Hematopoietic multipotent progenitor cell treated with erythropoietin and hydrocortisone succinate and interleukin-3 and kit ligand, for 6 days (in vitro differentiated cells): ENCODE measurements around the gene GOLPH3.
"Not testable (repeated sequence)": the region's sequence is repeated elsewhere in the genome, so short reads cannot be mapped to it uniquely, and the experiment has no call there.

Experiments used
- DNase-seq: peaks from one replicate; pipeline ENCODE4 v3.0.0-alpha.2; 2015

GOLPH3 gene

GRCh38 chr5:32174011-32174870 lies at the start of gene GOLPH3:
Gene GOLPH3, minus strand, starts transcription at chr5:32174319. Its CDS starts 285 bp downstream, at chr5:32174034.
- DNase-seq = peak; percentile 95

GRCh38 chr5:32222723-32223470 lies 48.8 kb upstream of the GOLPH3 start:
- DNase-seq = no peak

- peak; percentile 70 for DNase-seq
Observed at GRCh38 chr5:32217886-32218396, 43.8 kb upstream of the GOLPH3 start.

DNA sequence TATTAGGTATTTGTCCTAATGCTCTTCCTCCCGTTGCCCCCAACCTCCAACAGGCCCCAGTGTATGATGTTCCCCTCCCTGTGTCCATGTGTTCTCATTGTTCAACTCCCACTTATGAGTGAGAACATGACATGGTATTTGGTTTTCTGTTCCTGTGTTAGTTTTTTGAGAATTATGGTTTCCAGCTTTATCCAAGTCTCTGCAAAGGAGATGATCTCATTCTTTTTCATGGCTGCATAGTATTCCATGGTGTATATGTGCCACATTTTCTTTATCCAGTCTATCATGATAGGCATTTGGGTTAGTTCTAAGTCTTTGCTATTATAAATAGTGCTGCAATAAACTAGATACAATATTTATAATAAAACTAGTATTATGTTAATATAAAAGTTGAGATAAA lies 40.2 kb upstream of the GOLPH3 start:
- DNase-seq = not testable (repeated sequence)

DNA sequence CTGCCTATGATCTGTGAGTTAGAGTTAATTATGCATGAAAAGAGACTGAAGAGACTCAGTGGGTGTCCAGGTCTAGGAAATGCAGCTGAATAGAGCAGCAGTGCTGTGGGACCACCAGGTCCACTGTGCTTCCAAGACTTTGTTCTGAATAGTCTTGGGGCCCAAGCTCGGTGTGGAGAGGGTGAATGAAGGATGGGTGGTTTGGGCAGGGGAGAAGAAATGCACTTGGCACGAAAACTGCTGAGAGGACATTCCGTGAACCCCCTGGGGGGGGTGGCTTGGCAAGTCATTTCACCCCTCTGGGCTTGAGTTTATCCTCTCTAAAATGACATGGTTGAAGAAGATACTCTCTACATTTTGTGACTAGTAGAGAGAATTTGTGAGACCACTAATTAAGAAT lies 36.0 kb upstream of the GOLPH3 start:
- no peak for DNase-seq

DNA sequence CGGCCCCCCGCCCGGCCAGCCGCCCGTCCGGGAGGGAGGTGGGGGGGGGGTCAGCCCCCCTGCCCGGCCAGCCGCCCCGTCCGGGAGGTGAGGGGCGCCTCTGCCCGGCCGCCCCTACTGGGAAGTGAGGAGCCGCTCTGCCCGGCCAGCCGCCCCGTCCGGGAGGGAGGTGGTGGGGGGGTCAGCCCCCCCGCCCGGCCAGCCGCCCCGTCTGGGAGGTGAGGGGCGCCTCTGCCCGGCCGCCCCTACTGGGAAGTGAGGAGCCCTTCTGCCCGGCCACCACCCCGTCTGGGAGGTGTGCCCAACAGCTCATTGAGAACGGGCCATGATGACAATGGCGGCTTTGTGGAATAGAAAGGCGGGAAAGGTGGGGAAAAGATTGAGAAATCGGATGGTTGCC lies 34.7 kb upstream of the GOLPH3 start:
- not testable (repeated sequence) for DNase-seq

DNA sequence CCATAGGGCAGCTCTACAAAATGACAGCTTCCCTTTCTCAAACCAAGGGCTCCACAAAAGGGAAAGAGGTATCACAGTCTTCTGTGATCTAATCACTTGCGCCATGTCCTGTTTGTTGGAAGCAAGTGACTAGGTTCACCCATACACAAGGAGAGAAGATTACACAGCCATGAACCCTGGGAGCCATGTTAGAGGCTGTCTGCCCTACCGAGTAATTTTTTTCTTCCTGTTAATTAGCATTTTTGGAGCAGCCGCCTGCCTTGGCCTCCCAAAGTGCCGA lies 33.2 kb upstream of the GOLPH3 start:
- no peak for DNase-seq

DNA sequence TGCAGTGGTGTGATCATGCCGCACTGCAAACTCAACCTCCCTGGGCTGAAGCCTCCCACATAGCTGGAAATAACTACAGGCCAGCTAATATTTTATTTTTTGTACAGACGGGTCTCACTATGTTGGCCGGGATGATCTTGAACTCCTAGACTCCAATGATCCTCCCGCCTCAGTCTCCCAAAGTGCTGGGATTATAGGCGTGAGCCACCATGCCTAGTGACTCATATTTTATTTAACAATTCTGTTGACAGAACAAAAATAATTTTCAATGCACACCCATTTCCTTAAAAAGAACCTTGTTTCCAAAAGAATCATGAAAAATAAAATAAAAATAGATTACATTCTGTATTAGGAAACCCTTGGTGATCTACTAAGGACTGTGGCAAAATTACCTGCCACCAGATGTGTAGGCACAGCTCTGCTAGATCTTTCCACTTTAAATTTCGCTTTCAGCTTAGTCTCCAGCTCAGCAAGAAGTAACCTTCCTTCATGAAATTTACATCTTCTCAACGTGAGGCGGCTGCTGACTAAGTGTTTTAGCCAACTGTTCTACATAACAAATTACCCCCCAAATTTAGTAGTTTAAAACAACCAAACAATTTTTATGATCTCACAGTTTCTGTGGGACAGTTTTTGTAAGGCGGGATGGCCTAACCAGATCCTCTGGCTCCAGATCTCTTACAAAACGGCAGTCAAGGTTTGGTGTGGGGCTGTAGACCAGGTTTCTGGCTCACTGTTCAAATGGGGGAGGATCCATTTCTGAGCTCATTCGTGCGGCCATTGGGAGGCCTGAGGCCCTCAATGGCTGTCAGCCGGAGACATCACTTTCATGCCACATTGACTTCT lies 32.6 kb upstream of the GOLPH3 start:
- no peak for DNase-seq

GRCh38 chr5:32206053-32206452 lies 31.9 kb upstream of the GOLPH3 start:
- no peak for DNase-seq

DNA sequence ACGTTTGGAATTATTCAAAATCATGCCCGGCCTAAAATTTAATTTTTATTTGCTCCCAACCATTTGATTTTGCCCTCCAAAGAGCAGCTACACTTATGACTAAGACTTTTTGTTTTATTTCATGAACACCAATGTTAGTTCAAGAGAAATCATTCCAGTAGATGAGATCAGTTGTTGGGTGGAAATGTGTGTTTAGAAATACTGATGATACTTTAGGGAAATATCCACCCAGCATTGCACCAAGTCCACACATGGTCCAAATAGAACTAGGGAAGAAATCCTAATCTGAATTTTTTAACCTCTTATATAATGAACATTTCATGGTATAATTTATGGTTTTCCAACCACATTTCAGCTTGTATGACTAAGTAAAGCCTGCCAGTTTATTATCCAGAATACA lies 28.3 kb upstream of the GOLPH3 start:
- DNase-seq = no peak

DNA sequence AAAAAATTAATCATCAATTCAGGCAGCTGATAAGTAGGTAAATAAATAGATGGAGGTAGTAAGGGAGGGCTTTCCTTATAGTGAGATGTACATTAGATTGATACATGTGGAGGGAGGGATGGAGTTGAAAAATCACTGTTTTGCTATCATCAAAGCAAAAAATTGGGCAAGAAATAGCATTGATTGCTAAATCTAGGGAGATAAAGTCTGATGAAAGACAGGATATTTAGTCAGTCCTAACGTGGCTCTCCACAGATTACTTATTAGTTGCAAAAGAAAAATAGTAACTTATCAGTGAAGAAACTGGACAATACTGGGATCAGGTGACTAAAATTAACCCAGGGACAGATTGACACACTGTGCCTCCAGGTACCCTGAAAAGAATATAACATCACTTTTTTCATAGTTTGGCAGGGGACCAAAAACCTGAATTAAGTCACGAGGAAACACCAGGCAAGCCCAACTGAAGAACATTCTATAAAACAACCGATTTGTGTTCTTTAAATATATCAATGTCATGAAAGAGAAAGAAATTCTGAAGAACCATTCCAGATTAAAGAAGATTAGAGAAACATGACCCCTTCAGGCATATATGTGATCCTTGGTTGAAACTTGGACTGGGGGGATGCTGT lies 27.1 kb upstream of the GOLPH3 start:
- DNase-seq = peak; percentile 34

DNA sequence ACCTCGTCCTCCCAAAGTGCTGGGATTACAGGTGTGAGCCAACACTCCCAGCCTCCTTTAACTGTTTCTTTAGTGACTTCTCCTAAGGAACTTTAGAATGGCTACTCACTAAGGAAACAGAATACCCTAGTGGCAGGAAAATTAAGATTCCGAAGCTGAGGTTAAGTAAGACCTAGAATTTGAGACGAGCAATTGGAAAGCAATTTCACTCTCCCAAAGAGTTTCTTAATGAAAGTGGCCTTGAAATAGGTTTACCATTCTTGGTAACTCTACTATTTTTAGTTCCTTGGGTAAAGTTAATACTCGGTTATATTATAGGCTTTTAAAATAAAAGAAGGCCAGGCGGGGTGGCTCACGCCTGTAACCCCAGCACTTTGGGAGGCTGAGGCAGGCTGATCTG lies 22.9 kb upstream of the GOLPH3 start:
- no peak for DNase-seq

GRCh38 chr5:32195265-32195664 lies 21.1 kb upstream of the GOLPH3 start:
- DNase-seq = no peak

DNA sequence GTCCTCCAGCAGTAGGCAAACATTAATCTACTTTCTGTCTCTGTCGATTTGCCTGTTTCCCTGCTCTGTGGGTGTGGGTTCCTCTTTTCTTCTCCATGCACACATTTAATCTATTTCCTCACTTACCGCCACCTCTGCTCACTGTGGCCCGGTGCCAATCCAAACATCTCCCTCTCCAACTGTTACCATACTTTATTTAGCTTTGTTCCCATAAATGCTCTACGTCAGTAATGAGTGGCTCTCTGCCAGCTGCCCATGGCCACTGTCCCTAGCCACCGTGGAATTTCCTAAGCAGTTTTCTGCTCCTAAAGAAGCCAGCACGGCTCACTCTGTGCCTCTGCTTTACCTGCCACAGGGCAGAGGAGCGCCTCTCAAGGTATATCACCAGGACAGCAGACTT lies 19.5 kb upstream of the GOLPH3 start:
- peak; percentile 83 for DNase-seq

- DNase-seq = no peak
Observed at GRCh38 chr5:32190095-32190494, 16.0 kb upstream of the GOLPH3 start.

DNA sequence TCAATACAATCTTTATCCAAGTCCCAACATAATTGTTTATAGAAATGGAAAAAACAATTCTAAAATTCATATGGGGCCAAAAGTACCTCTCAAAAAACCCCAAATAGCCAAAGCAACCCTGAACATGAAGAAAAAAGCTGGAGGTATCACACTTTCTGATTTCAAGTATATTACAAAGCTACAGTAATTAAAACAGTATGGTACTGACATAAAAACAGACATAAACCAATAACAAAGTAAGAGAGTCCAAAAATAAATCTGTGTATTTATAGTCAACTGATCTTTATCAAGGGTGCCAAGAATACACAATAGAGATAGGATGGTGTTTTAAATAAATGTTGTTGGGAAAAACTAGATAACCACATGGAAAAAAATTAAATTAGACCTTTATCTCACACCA lies 13.6 kb upstream of the GOLPH3 start:
- no peak for DNase-seq

GRCh38 chr5:32182463-32183063 lies 8.4 kb upstream of the GOLPH3 start:
- no peak for DNase-seq

- DNase-seq = peak; percentile 67
Observed at GRCh38 chr5:32173267-32174010, 680 bp downstream of the GOLPH3 start.

DNA sequence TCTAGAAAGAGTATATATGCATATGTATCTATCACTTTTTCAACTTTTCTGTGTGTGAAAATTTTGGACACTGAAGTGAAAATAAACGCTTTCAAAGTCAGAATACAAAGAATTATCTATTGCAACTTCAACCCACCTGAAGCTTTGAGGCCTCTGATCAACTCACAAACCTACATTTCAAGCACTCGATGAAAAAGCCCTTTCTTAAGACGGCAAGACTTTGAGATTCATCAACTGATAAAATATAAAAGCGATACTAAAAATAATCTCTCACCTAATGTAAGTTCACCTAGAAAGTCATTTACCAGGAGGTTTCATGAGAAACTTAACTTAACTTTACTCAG lies 1.2 kb downstream of the GOLPH3 start:
- peak; percentile 33 for DNase-seq

GRCh38 chr5:32172186-32172911 lies 1.8 kb downstream of the GOLPH3 start:
- DNase-seq = peak; percentile 41
